Endothelial cell of umbilical vein (primary cell): ENCODE measurements around the gene HTRA3. TPM values are rescaled to one million over a fixed set of nuclear protein-coding genes. Genes with fewer than 3 reads are reported as not detected.

ENCODE experiments used
- BruUV-seq: library from RNA; stranded (reverse); fragments of 400-500 nt; replicated peaks from 2 replicates; lab custom pipeline; 2021; lab: Mats Ljungman, UMichigan
- CTCF ChIA-PET: fragments of 300-600, 350-600 bp; sonication (Branson Sonifier 250); formaldehyde crosslinking; loops from one replicate; lab custom pipeline; 2021; ENCODE audit warnings: antibody characterized with exemption, inconsistent platforms; lab: Charles Lee
- POLR2A ChIA-PET: fragments of 300-600, 350-600 bp; sonication (Branson Sonifier 250); formaldehyde crosslinking; loops from one replicate; lab custom pipeline; 2021; ENCODE audit warnings: antibody characterized with exemption, inconsistent platforms; lab: Charles Lee
- DNase-seq: peaks from one replicate; pipeline ENCODE4 v3.0.0-alpha.2; 2011; ENCODE audit warnings: low read depth, low spot score
- FAIRE-seq: peaks from 2 replicates; lab custom pipeline; 2011; peaks lifted over from hg19 to GRCh38; lab: Jason Lieb, UNC
- H2AFZ ChIP-seq: 2 replicates; pipeline ENCODE4 v1.6.0; 2012; ENCODE audit warnings: low read depth, low read length, control low read depth, inconsistent platforms
- H3K27ac ChIP-seq: 2 replicates; pipeline ENCODE4 v1.5.1; 2011; ENCODE audit warnings: low read depth, mild to moderate bottlenecking, control low read depth, low read length, moderate library complexity; ENCODE audit not compliant: insufficient read depth
- H3K27me3 ChIP-seq, 2 experiments: 2 replicates each; pipeline versions ENCODE4 v1.6.0 to v1.6.1; 2011; ENCODE audit warnings: low read length in 2 of 2, mixed read lengths in 1 of 2; ENCODE audit not compliant: control insufficient read depth in 2 of 2, insufficient read depth in 2 of 2
- H3K36me3 ChIP-seq, 2 experiments: 2 replicates in 1 of 2; 3 replicates in 1 of 2; pipeline ENCODE4 v1.5.1; 2011; ENCODE audit warnings: low read length in 2 of 2, mild to moderate bottlenecking in 1 of 2, moderate library complexity in 1 of 2; ENCODE audit not compliant: control insufficient read depth in 2 of 2, insufficient read depth in 2 of 2; ENCODE audit errors: extremely low read depth in 1 of 2
- H3K4me1 ChIP-seq: 3 replicates; pipeline ENCODE4 v1.5.1; 2011; ENCODE audit warnings: mild to moderate bottlenecking, low read length; ENCODE audit not compliant: control insufficient read depth, insufficient read depth; ENCODE audit errors: extremely low read depth
- H3K4me2 ChIP-seq: 2 replicates; pipeline ENCODE4 v1.6.1; 2011; ENCODE audit warnings: low read length, control low read depth, mixed read lengths; ENCODE audit not compliant: insufficient read depth
- H3K4me3 ChIP-seq, 3 experiments: fragments of 200-600 bp in 1 of 3; sonication (generic), shearing (Covaris generic) in 1 of 3; replicated peaks in 1 of 3; 2 replicates each; pipeline ENCODE4 v1.5.1; 2011 to 2016; ENCODE audit warnings: control low read depth in 3 of 3, low read length in 3 of 3, mild to moderate bottlenecking in 2 of 3, inconsistent platforms in 1 of 3, low read depth in 1 of 3, moderate library complexity in 1 of 3; ENCODE audit not compliant: insufficient read depth in 1 of 3
- H3K79me2 ChIP-seq: 2 replicates; pipeline ENCODE4 v1.6.0; 2012; ENCODE audit warnings: low read length, inconsistent platforms; ENCODE audit not compliant: control insufficient read depth, insufficient read depth
- H3K9ac ChIP-seq: replicated peaks from 2 replicates; pipeline ENCODE3; 2011; ENCODE audit warnings: low read length, control low read depth; ENCODE audit not compliant: insufficient read depth; ENCODE audit errors: extremely low read depth
- H3K9me1 ChIP-seq: replicated peaks from 3 replicates; pipeline ENCODE4 v1.6.0; 2011; ENCODE audit warnings: mild to moderate bottlenecking, low read length; ENCODE audit not compliant: control insufficient read depth, insufficient read depth; ENCODE audit errors: extremely low read depth
- H3K9me3 ChIP-seq: replicated peaks from 2 replicates; pipeline ENCODE4 v1.5.1; 2012; ENCODE audit warnings: low read length, inconsistent platforms; ENCODE audit not compliant: control insufficient read depth, insufficient read depth
- H4K20me1 ChIP-seq: replicated peaks from 2 replicates; pipeline ENCODE3; 2011; ENCODE audit warnings: mild to moderate bottlenecking, low read length; ENCODE audit not compliant: control insufficient read depth, insufficient read depth; ENCODE audit errors: extremely low read depth
- CTCF ChIP-seq, 2 donors: IDR thresholded peaks; 1 replicate in 1 of 2; 2 replicates in 1 of 2; pipeline ENCODE4 v1.5.1; 2011; ENCODE audit warnings: low read length in 2 of 2, mild to moderate bottlenecking in 2 of 2, moderate library complexity in 2 of 2, control low read depth in 1 of 2, inconsistent platforms in 1 of 2, low read depth in 1 of 2; ENCODE audit not compliant: insufficient read depth in 1 of 2; ENCODE audit errors: extremely low read depth in 1 of 2
- EZH2 ChIP-seq: IDR thresholded peaks from 2 replicates; pipeline ENCODE4 v1.6.1; 2012; ENCODE audit warnings: borderline replicate concordance, low read depth, mild to moderate bottlenecking, moderate library complexity, low read length, inconsistent platforms; ENCODE audit not compliant: severe bottlenecking
- FOS ChIP-seq: IDR thresholded peaks from 2 replicates; pipeline ENCODE4 v1.6.1; 2011; ENCODE audit warnings: mild to moderate bottlenecking, low read length, moderate library complexity, borderline replicate concordance; ENCODE audit not compliant: insufficient read depth
- GATA2 ChIP-seq: IDR thresholded peaks from 2 replicates; pipeline ENCODE4 v1.7.0; 2011; ENCODE audit warnings: low read depth, mild to moderate bottlenecking, moderate library complexity, mixed read lengths, low read length; ENCODE audit not compliant: insufficient read length, insufficient read depth
- JUN ChIP-seq: IDR thresholded peaks from 2 replicates; pipeline ENCODE4 v1.6.1; 2011; ENCODE audit warnings: borderline replicate concordance, low read depth; ENCODE audit not compliant: insufficient read length, insufficient read depth
- MAX ChIP-seq: IDR thresholded peaks from 2 replicates; pipeline ENCODE4 v1.6.1; 2011; ENCODE audit not compliant: insufficient read depth, insufficient read length
- MYC ChIP-seq: IDR thresholded peaks from one replicate; pipeline ENCODE4 v1.6.1; 2011; ENCODE audit warnings: mild to moderate bottlenecking, low read depth, low read length
- POLR2A ChIP-seq: IDR thresholded peaks from 2 replicates; pipeline ENCODE4 v1.6.1; 2012; ENCODE audit warnings: low read depth, mild to moderate bottlenecking, control low read depth, low read length
- POLR2AphosphoS5 ChIP-seq: IDR thresholded peaks from 2 replicates; pipeline ENCODE4 v1.6.1; 2012; ENCODE audit warnings: low read depth, mild to moderate bottlenecking, control low read depth, low read length, moderate library complexity; ENCODE audit not compliant: insufficient read depth
- dilution Hi-C: fragments of 300-500 bp; cut with MboI; formaldehyde crosslinking; loops from one replicate; pipeline ENCODE4 v1.15.0; 2019; ENCODE audit warnings: low sequenced_read_pairs; ENCODE audit not compliant: extremely low pct_ligation_motif_present
- intact Hi-C: fragments of 100-400 bp; cut with micrococcal nuclease; formaldehyde crosslinking; loops from one replicate; pipeline ENCODE4 v1.10.0; 2022
- polyA plus RNA-seq, 4 experiments: library from polyadenylated mRNA; depleted of rRNA in 3 of 4; stranded (reverse) in 3 of 4; unstranded in 1 of 4; fragments of >200 nt; gene quantifications; 2 replicates each; pipeline versions ENCODE4 v1.2.1 to v1.2.3, GENCODE V29; 2011 to 2012; ENCODE audit warnings: missing spikeins in 1 of 4
- total RNA-seq: library from RNA; stranded (reverse); gene quantifications from 2 replicates; pipeline ENCODE4 v1.2.3, GENCODE V29; 2021

The HTRA3 gene
- total and polyA plus RNA-seq, 2 donors (not counting 3 experiments of a cell fraction or from before 2014, with no cell fraction given) = 9.0 to 12.0 TPM

GRCh38 chr4:8332038-8332857 is 62.7 kb downstream of the HTRA3 start:
- no peak for FAIRE-seq
- Histone ChIP-seq H3K36me3 (no peaks in the 10 kb centered on the region), H3K9me1 (no peaks in the 10 kb centered on the region), H4K20me1 (no peaks in the 10 kb centered on the region), H3K4me1 (no peaks in the 10 kb centered on the region), H3K9ac (no peak overlapping the region), H3K4me2 (no peak overlapping the region), H3K4me3 (no peak overlapping the region), H3K27me3 (peaks cover 0 to 3% of the 10 kb centered on the region in 2 experiments), H3K27ac (no peak overlapping the region), H2AFZ (no peak overlapping the region), H3K9me3 (no peaks in the 10 kb centered on the region), H3K79me2 (no peaks in the 10 kb centered on the region)
- ChIA-PET CTCF (interaction anchor here (1.0 to 1.9 kb wide), 2 partner anchors 12 to 65 kb away, joined by 4 read pairs; no protein-coding TSS in a partner anchor), POLR2A (no interaction called here)
- no peak for DNase-seq
- dilution Hi-C loops = no loop called here
- intact Hi-C loops = no loop called here
- BruUV-seq = no TSS peak
- TF ChIP-seq POLR2AphosphoS5 (no peak), EZH2 (no peak), POLR2A (no peak), FOS (no peak), MYC (no peak), MAX (no peak), CTCF (IDR thresholded peaks at IDR 0.05; ENCODE audit: extremely low read depth in 1 of 2, insufficient read depth in 1 of 2, low read depth in 1 of 2, low read length in 2 of 2) (no peak), GATA2 (no peak), JUN (no peak)
